H1 (cell line): ENCODE results near the gene BPIFA2. TPM values are rescaled to one million over a fixed set of nuclear protein-coding genes. Genes with fewer than 3 reads are reported as not detected.

ENCODE experiments used
- CTCF ChIA-PET: fragments of 300-600 bp; sonication (Branson Sonifier 250); formaldehyde crosslinking; loops from one replicate; lab custom pipeline; 2021; ENCODE audit not compliant: partially characterized antibody; lab: Charles Lee
- POLR2A ChIA-PET: fragments of 300-600 bp; sonication (Branson Sonifier 250); formaldehyde crosslinking; loops from one replicate; lab custom pipeline; 2021; ENCODE audit warnings: inconsistent platforms; ENCODE audit not compliant: partially characterized antibody; lab: Charles Lee
- DNase-seq, 2 experiments: peaks; one replicate each; pipeline versions ENCODE4 v3.0.0 to v3.0.0-alpha.2; 2010 to 2022; ENCODE audit warnings: low spot score in 2 of 2, low read depth in 1 of 2, mixed read lengths in 1 of 2
- FAIRE-seq: peaks from 2 replicates; lab custom pipeline; 2011; peaks lifted over from hg19 to GRCh38; lab: Jason Lieb, UNC
- H2AFZ ChIP-seq: 2 replicates; pipeline ENCODE4 v1.8.1; 2012; ENCODE audit warnings: low read length, inconsistent platforms
- H2AK5ac ChIP-seq: 2 replicates; pipeline ENCODE4 v1.6.1; 2013; ENCODE audit warnings: low read depth, low read length
- H2BK120ac ChIP-seq: replicated peaks from 2 replicates; pipeline ENCODE3; 2013; ENCODE audit warnings: low read depth, low read length, inconsistent platforms
- H2BK12ac ChIP-seq: 2 replicates; pipeline ENCODE4 v1.6.1; 2013; ENCODE audit warnings: low read depth, low read length
- H2BK15ac ChIP-seq: 2 replicates; pipeline ENCODE4 v1.6.1; 2013; ENCODE audit warnings: low read length
- H2BK20ac ChIP-seq: 2 replicates; pipeline ENCODE4 v1.6.1; 2013; ENCODE audit warnings: low read length
- H2BK5ac ChIP-seq: 2 replicates; pipeline ENCODE4 v1.6.1; 2013; ENCODE audit warnings: low read depth, low read length
- H3K14ac ChIP-seq: 2 replicates; pipeline ENCODE4 v1.6.1; 2013; ENCODE audit warnings: inconsistent platforms; ENCODE audit not compliant: insufficient read length
- H3K18ac ChIP-seq: 2 replicates; pipeline ENCODE4 v1.6.1; 2013; ENCODE audit warnings: low read length; ENCODE audit errors: extremely low read depth
- H3K23ac ChIP-seq: 2 replicates; pipeline ENCODE4 v1.6.1; 2013; ENCODE audit warnings: inconsistent platforms; ENCODE audit not compliant: insufficient read length
- H3K23me2 ChIP-seq: 2 replicates; pipeline ENCODE4 v1.6.1; 2013; ENCODE audit warnings: low read depth, low read length
- H3K27ac ChIP-seq: 2 replicates; pipeline ENCODE4 v1.6.1; 2011; ENCODE audit warnings: low read depth, low read length, inconsistent platforms
- H3K27me3 ChIP-seq, 4 experiments: replicated peaks in 1 of 4; 1 replicate in 1 of 4; 2 replicates in 3 of 4; pipeline versions ENCODE4 v1.6.1 to v1.8.1; 2011 to 2013; ENCODE audit warnings: low read length in 3 of 4, mild to moderate bottlenecking in 3 of 4, inconsistent platforms in 2 of 4, mixed read lengths in 2 of 4, moderate library complexity in 1 of 4; ENCODE audit not compliant: control insufficient read depth in 3 of 4, insufficient read depth in 3 of 4; ENCODE audit errors: extremely low read depth in 1 of 4
- H3K36me3 ChIP-seq, 4 experiments: 2 replicates each; pipeline versions ENCODE4 v1.6.1 to v1.8.1; 2011 to 2013; ENCODE audit warnings: mild to moderate bottlenecking in 4 of 4, low read length in 3 of 4, moderate library complexity in 2 of 4, control low read depth in 1 of 4, inconsistent platforms in 1 of 4; ENCODE audit not compliant: insufficient read depth in 4 of 4, control insufficient read depth in 2 of 4
- H3K4ac ChIP-seq: replicated peaks from 2 replicates; pipeline ENCODE3; 2013; ENCODE audit warnings: low read length, low read depth, mixed read lengths, inconsistent platforms; ENCODE audit not compliant: insufficient read length
- H3K4me1 ChIP-seq, 4 experiments: replicated peaks in 1 of 4; 1 replicate in 1 of 4; 2 replicates in 3 of 4; pipeline versions ENCODE4 v1.6.1 to v1.8.1; 2011 to 2013; ENCODE audit warnings: low read length in 3 of 4, inconsistent platforms in 2 of 4, mixed read lengths in 1 of 4; ENCODE audit not compliant: insufficient read depth in 4 of 4, control insufficient read depth in 3 of 4
- H3K4me2 ChIP-seq, 2 experiments: 2 replicates each; pipeline versions ENCODE4 v1.6.1 to v1.8.1; 2011 to 2013; ENCODE audit warnings: low read depth in 2 of 2, low read length in 2 of 2, control low read depth in 1 of 2, inconsistent platforms in 1 of 2, mild to moderate bottlenecking in 1 of 2; ENCODE audit not compliant: insufficient read depth in 1 of 2
- H3K4me3 ChIP-seq, 4 experiments: fragments of 200-600, 300-600 bp in 1 of 4; sonication (generic), shearing (Covaris generic), sonication (Bioruptor Twin) in 1 of 4; 2 replicates each; pipeline versions ENCODE4 v1.5.1 to v1.8.1; 2011 to 2016; ENCODE audit warnings: low read length in 4 of 4, low read depth in 3 of 4, control low read depth in 2 of 4, inconsistent platforms in 2 of 4, mild to moderate bottlenecking in 2 of 4, mixed read lengths in 1 of 4, moderate library complexity in 1 of 4; ENCODE audit not compliant: insufficient read depth in 2 of 4; ENCODE audit errors: extremely low read depth in 1 of 4
- H3K56ac ChIP-seq: replicated peaks from 2 replicates; pipeline ENCODE3; 2013; ENCODE audit warnings: low read depth, mild to moderate bottlenecking, mixed read lengths, low read length, inconsistent platforms; ENCODE audit not compliant: insufficient read length
- H3K79me1 ChIP-seq: 2 replicates; pipeline ENCODE4 v1.6.1; 2013; ENCODE audit warnings: low read depth, low read length, control low read depth
- H3K79me2 ChIP-seq, 2 experiments: 2 replicates each; pipeline versions ENCODE4 v1.6.1 to v1.8.1; 2012 to 2013; ENCODE audit warnings: low read length in 2 of 2, mild to moderate bottlenecking in 2 of 2, inconsistent platforms in 1 of 2; ENCODE audit not compliant: insufficient read depth in 2 of 2, control insufficient read depth in 1 of 2
- H3K9ac ChIP-seq, 4 experiments: replicated peaks in 1 of 4; 1 replicate in 1 of 4; 2 replicates in 3 of 4; pipeline versions ENCODE4 v1.6.1 to v1.8.1; 2011 to 2013; ENCODE audit warnings: low read depth in 3 of 4, low read length in 3 of 4, control low read depth in 2 of 4, mild to moderate bottlenecking in 2 of 4, moderate library complexity in 2 of 4, inconsistent platforms in 1 of 4; ENCODE audit errors: extremely low read depth in 1 of 4
- H3K9me3 ChIP-seq, 2 experiments: 2 replicates each; pipeline versions ENCODE4 v1.6.1 to v1.8.1; 2012 to 2013; ENCODE audit warnings: mild to moderate bottlenecking in 2 of 2, moderate library complexity in 2 of 2, control low read depth in 1 of 2, inconsistent platforms in 1 of 2, low read depth in 1 of 2, low read length in 1 of 2, mixed read lengths in 1 of 2; ENCODE audit not compliant: insufficient read depth in 2 of 2
- H4K20me1 ChIP-seq, 2 experiments: replicated peaks in 1 of 2; 2 replicates each; pipeline versions ENCODE3 to v1.8.1; 2011 to 2013; ENCODE audit warnings: inconsistent platforms in 2 of 2, low read length in 2 of 2, mild to moderate bottlenecking in 1 of 2; ENCODE audit not compliant: insufficient read depth in 2 of 2, control insufficient read depth in 1 of 2
- H4K5ac ChIP-seq: 2 replicates; pipeline ENCODE4 v1.6.1; 2013; ENCODE audit warnings: low read length, low read depth, mixed read lengths, inconsistent platforms; ENCODE audit not compliant: insufficient read length
- H4K8ac ChIP-seq: 2 replicates; pipeline ENCODE4 v1.8.0; 2013; ENCODE audit warnings: mild to moderate bottlenecking, moderate library complexity, low read length, inconsistent platforms; ENCODE audit not compliant: insufficient read depth; ENCODE audit errors: extremely low read depth
- H4K91ac ChIP-seq: replicated peaks from 2 replicates; pipeline ENCODE3; 2013; ENCODE audit warnings: low read length, mixed read lengths, inconsistent platforms; ENCODE audit not compliant: insufficient read length
- ATF3 ChIP-seq: IDR thresholded peaks from 2 replicates; pipeline ENCODE4 v1.6.1; 2011; ENCODE audit warnings: low read depth, mild to moderate bottlenecking, low read length; ENCODE audit not compliant: insufficient read depth
- NRF1 ChIP-seq: IDR thresholded peaks from 2 replicates; pipeline ENCODE4 v1.6.1; 2011; ENCODE audit warnings: mild to moderate bottlenecking, low read depth, low read length, improper control_type of control experiment
- POLR2A ChIP-seq, 2 experiments: IDR thresholded peaks; 1 replicate in 1 of 2; 2 replicates in 1 of 2; pipeline ENCODE4 v1.6.1; 2011; ENCODE audit warnings: low read depth in 2 of 2, low read length in 2 of 2, mild to moderate bottlenecking in 2 of 2; ENCODE audit errors: control extremely low read depth in 1 of 2
- POLR2AphosphoS5 ChIP-seq: IDR thresholded peaks from 2 replicates; pipeline ENCODE4 v1.6.1; 2011; ENCODE audit warnings: low read depth, low read length
- SP1 ChIP-seq: IDR thresholded peaks from 2 replicates; pipeline ENCODE4 v1.6.1; 2011; ENCODE audit warnings: low read depth, low read length
- SP2 ChIP-seq: IDR thresholded peaks from 2 replicates; pipeline ENCODE4 v1.6.1; 2012; ENCODE audit warnings: mild to moderate bottlenecking, low read length, inconsistent platforms
- SUZ12 ChIP-seq: fragments of 200-600 bp; sonication (generic); IDR thresholded peaks from 2 replicates; pipeline ENCODE4 v1.6.1; 2012; ENCODE audit warnings: mild to moderate bottlenecking, inconsistent platforms, low read length, moderate library complexity, mixed read lengths
- YY1 ChIP-seq: IDR thresholded peaks from 2 replicates; pipeline ENCODE4 v1.6.1; 2011; ENCODE audit warnings: low read depth, mild to moderate bottlenecking, low read length
- WGBS, 2 experiments: shearing (Covaris generic) in 1 of 2; methylation state at CpG; one replicate each; pipeline versions ENCODE4 v1.1.6 to v1.1.7; 2013 to 2015; ENCODE audit warnings: low lambda C conversion rate in 2 of 2, mixed read lengths in 2 of 2, inconsistent platforms in 1 of 2, low coverage in 1 of 2, missing lambda C conversion rate in 1 of 2; ENCODE audit not compliant: insufficient replicate concordance in 2 of 2, insufficient coverage in 1 of 2, insufficient read length in 1 of 2; ENCODE audit errors: extremely low coverage in 1 of 2, missing lambda C conversion rate in 1 of 2; 5-methylcytosine and 5-hydroxymethylcytosine counted together
- polyA plus RNA-seq, 7 experiments: library from polyadenylated mRNA; depleted of rRNA in 3 of 7; stranded (reverse) in 5 of 7; unstranded in 2 of 7; fragments of >200 nt in 5 of 7; fragments of 200-250 nt in 2 of 7; gene quantifications; 1 replicate in 5 of 7; 2 replicates in 1 of 7; 4 replicates in 1 of 7; pipeline versions ENCODE4 v1.2.1 to v1.2.3, GENCODE V29; 2011 to 2013; ENCODE audit warnings: missing spikeins in 2 of 7, mixed read lengths in 2 of 7
- total RNA-seq: library from RNA; stranded (reverse); fragmentation: NEBNext Ultra II Directional; extraction: Animal tissue kit (Norgen Biotek cat#: 25700); gene quantifications from 2 replicates; pipeline ENCODE4 v1.2.1, GENCODE V29; 2021

BPIFA2 gene
- total and polyA plus RNA-seq, 2 of the 8 experiments (the other 6 are each of a cell fraction or from before 2014, with no cell fraction given) = not detected

GRCh38 chr20:33191484-33191883 lies 23.5 kb downstream of the BPIFA2 start:
- POLR2A ChIA-PET = no interaction called here
- Histone ChIP-seq H3K27me3 (0 out of 7 replicates have a peak, but pooled peaks cover 0 to 2% (median 0%) of the 10 kb centered on the region in 4 experiments), H4K5ac (no peak overlapping the region), H4K20me1 (no peaks in the 10 kb centered on the region), H2BK20ac (no peak overlapping the region), H3K79me2 (no peaks in the 10 kb centered on the region), H4K8ac (no peak overlapping the region), H3K14ac (no peak overlapping the region), H2BK15ac (no peak overlapping the region), H2AK5ac (no peak overlapping the region), H3K36me3 (no peaks in the 10 kb centered on the region), H4K91ac (no peak overlapping the region), H3K27ac (no peak overlapping the region), H3K18ac (no peak overlapping the region), H3K4me1 (no peaks in the 10 kb centered on the region), H3K23ac (no peak overlapping the region), H3K9me3 (no peaks in the 10 kb centered on the region), H3K4ac (no peak overlapping the region), H2AFZ (no peak overlapping the region), H3K9ac (no peak overlapping the region), H3K79me1 (no peaks in the 10 kb centered on the region), H3K4me3 (no peak overlapping the region), H2BK120ac (no peak overlapping the region), H3K4me2 (no peak overlapping the region), H3K23me2 (no peaks in the 10 kb centered on the region), H2BK5ac (no peak overlapping the region), H2BK12ac (no peak overlapping the region), H3K56ac (no peak overlapping the region)
- CTCF ChIA-PET = interaction anchor here (1.6 kb wide), 1 partner anchor 20 kb away, joined by 6 read pairs; no protein-coding TSS in a partner anchor
- DNase-seq = no peak
- TF ChIP-seq SUZ12 (no peak), SP2 (no peak), NRF1 (no peak), POLR2A (IDR thresholded peaks at IDR 0.05; ENCODE audit: control extremely low read depth in 1 of 2, low read depth in 2 of 2, low read length in 2 of 2) (no peak), POLR2AphosphoS5 (no peak), YY1 (no peak), ATF3 (no peak), SP1 (no peak)
- FAIRE-seq = no peak
- 81% methylated on average over 3 of the region's 3 CpGs; no CpG with 5 or more reads in 1 of the 2 experiments for WGBS, 2 experiments
